ENCODE measurements around the gene S1PR5. TPM values are rescaled to one million over a fixed set of nuclear protein-coding genes. Genes with fewer than 3 reads are reported as not detected.

The S1PR5 gene
- total RNA-seq, 1 donor from 2014 or later: 0.83 TPM

DNA sequence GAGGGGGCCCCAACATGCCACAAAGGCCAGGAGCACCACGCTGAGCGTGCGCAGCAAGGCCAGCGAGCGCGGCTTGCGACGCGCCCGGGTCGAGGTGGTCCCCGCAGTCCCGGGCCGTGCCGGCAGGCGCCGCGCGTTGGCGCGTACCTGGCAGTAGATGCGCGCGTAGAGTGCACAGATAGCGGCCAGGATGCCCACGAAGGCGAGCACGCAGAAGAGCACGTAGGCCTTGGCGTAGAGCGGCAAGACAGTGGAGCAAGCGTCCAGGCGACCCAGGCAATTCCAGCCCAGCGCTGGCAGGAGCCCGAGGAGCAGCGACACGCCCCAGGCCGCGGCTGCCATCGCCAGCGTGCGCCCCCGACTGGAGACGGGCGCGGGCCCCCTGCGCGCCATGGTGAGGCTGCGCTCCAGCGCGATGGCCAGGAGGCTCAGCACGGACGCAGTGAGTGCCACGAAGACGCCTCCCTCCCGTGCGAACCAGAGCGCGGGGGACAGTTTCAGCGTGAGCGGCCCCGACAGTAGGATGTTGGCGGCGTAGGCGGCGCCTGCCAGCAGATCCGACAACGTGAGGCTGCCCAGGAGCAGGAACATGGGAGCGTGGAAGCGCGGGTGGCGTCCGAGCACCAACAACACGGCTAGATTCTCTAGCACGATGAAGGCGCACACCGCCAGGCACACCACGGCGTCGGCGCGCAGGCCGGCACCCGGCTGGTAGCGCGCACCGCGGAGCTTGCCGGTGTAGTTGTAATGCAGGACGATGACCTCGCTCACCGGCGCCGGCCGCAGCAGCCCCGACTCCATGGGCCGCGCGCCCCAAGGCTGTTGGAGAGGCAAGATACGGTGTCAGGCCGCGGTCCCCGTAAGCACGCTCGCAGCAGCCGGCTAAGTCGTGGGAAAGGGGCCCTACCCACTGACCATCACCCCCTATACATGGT lies 2.8 kb downstream of the S1PR5 start:
- H3K36me3 Mint-ChIP-seq (ENCODE audit: unreplicated experiment): peaks cover 2% of the 10 kb centered on the region
- no peak overlapping the region for H3K4me3 Mint-ChIP-seq (ENCODE audit: unreplicated experiment)
- TF ChIP-seq, protein P1, sequence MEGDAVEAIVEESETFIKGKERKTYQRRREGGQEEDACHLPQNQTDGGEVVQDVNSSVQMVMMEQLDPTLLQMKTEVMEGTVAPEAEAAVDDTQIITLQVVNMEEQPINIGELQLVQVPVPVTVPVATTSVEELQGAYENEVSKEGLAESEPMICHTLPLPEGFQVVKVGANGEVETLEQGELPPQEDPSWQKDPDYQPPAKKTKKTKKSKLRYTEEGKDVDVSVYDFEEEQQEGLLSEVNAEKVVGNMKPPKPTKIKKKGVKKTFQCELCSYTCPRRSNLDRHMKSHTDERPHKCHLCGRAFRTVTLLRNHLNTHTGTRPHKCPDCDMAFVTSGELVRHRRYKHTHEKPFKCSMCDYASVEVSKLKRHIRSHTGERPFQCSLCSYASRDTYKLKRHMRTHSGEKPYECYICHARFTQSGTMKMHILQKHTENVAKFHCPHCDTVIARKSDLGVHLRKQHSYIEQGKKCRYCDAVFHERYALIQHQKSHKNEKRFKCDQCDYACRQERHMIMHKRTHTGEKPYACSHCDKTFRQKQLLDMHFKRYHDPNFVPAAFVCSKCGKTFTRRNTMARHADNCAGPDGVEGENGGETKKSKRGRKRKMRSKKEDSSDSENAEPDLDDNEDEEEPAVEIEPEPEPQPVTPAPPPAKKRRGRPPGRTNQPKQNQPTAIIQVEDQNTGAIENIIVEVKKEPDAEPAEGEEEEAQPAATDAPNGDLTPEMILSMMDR (IDR thresholded peaks at IDR 0.05): no peak
- H3K9me3 Mint-ChIP-seq (ENCODE audit: unreplicated experiment): no peaks in the 10 kb centered on the region
- H3K4me1 Mint-ChIP-seq (ENCODE audit: unreplicated experiment): peaks cover 31% of the 10 kb centered on the region
- H3K27ac Mint-ChIP-seq (ENCODE audit: unreplicated experiment): no peak overlapping the region
- no peaks in the 10 kb centered on the region for H3K27me3 Mint-ChIP-seq (ENCODE audit: unreplicated experiment)
- DNase-seq (ENCODE audit: extremely low spot score, unreplicated experiment): no peak

DNA sequence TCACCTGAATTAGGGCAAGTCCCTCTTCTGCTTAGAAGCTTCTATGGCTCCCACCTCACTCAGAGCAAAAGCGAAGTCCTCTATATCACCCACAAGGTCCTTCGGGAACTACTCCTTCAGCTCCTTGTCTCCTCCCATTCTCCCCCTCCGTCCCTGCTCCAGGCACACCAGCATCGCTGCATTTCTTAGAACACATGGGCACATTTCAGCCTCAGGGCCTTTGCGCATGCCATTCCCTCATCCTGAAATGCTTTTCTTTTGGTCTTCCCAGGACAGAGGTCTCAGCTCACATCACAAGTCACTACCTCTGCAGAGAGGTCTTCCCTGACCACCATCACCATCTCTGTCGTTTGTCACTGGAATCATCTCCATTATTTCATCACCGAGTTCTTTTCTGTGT lies 4.0 kb downstream of the S1PR5 start:
- no peak overlapping the region for H3K4me3 Mint-ChIP-seq (ENCODE audit: unreplicated experiment)
- no peak overlapping the region for H3K27ac Mint-ChIP-seq (ENCODE audit: unreplicated experiment)
- TF ChIP-seq, protein P1 (IDR thresholded peaks at IDR 0.05): no peak
- no peak for DNase-seq (ENCODE audit: extremely low spot score, unreplicated experiment)
- H3K9me3 Mint-ChIP-seq (ENCODE audit: unreplicated experiment): no peaks in the 10 kb centered on the region
- no peaks in the 10 kb centered on the region for H3K27me3 Mint-ChIP-seq (ENCODE audit: unreplicated experiment)
- H3K36me3 Mint-ChIP-seq (ENCODE audit: unreplicated experiment): peaks cover 2% of the 10 kb centered on the region
- H3K4me1 Mint-ChIP-seq (ENCODE audit: unreplicated experiment): peaks cover 21% of the 10 kb centered on the region

DNA sequence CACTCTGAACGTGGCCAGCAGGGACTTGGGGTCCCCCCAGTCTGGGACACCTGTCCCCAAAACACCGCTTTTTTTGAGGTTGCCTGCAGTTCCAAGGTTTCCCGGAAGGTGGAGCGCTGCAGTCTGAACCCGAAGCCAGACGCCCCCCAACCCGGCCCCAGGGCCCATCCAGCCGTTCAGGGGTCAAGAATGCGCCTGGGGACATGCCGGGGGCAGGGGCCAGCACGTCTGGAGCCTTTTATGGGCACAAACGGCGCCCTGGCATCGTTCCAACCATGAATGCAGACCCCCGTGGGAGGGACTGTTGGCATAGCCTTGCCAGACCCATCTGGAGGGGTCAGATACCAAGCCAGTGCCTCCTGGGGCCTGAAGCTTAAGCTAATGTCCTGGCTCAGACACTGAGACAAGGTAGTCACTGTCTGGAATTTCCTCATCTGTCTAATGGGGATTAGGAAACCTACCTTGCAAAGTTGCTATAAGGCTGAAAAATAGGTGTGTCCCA lies 6.9 kb downstream of the S1PR5 start:
- Mint-ChIP-seq H3K36me3 (ENCODE audit: unreplicated experiment) (peaks cover 2% of the 10 kb centered on the region), H3K4me3 (ENCODE audit: unreplicated experiment) (no peak overlapping the region), H3K9me3 (ENCODE audit: unreplicated experiment) (no peaks in the 10 kb centered on the region), H3K4me1 (ENCODE audit: unreplicated experiment) (peaks cover 8% of the 10 kb centered on the region), H3K27me3 (ENCODE audit: unreplicated experiment) (no peaks in the 10 kb centered on the region), H3K27ac (ENCODE audit: unreplicated experiment) (no peak overlapping the region)
- TF ChIP-seq, protein P1 (IDR thresholded peaks at IDR 0.05): peak; percentile 78
- DNase-seq (ENCODE audit: extremely low spot score, unreplicated experiment): peak; percentile 86

DNA sequence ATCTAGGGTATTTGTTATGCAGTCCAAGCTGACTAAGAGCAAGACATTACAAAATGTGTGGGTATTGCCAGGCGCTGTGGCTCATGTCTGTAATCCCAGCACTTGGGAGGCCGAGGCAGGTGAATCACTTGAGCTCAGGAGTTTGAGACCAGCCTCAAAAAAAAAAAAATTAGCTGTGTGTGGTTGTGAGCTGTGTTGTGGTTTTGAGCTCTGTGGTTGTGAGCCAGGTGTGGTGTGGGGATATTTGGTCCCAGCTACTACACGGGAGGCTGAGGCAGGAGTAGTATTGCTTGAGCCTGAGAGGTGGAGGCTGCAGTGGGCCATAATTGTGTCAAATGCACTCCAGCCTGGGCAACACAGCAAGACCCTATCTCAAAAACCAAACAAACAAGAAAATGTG lies 8.5 kb downstream of the S1PR5 start:
- DNase-seq (ENCODE audit: extremely low spot score, unreplicated experiment): no peak
- H3K4me3 Mint-ChIP-seq (ENCODE audit: unreplicated experiment): no peak overlapping the region
- H3K9me3 Mint-ChIP-seq (ENCODE audit: unreplicated experiment): no peaks in the 10 kb centered on the region
- H3K36me3 Mint-ChIP-seq (ENCODE audit: unreplicated experiment): peaks cover 2% of the 10 kb centered on the region
- H3K27ac Mint-ChIP-seq (ENCODE audit: unreplicated experiment): no peak overlapping the region
- TF ChIP-seq, protein P1 (IDR thresholded peaks at IDR 0.05): no peak
- H3K4me1 Mint-ChIP-seq (ENCODE audit: unreplicated experiment): peaks cover 8% of the 10 kb centered on the region
- no peaks in the 10 kb centered on the region for H3K27me3 Mint-ChIP-seq (ENCODE audit: unreplicated experiment)

DNA sequence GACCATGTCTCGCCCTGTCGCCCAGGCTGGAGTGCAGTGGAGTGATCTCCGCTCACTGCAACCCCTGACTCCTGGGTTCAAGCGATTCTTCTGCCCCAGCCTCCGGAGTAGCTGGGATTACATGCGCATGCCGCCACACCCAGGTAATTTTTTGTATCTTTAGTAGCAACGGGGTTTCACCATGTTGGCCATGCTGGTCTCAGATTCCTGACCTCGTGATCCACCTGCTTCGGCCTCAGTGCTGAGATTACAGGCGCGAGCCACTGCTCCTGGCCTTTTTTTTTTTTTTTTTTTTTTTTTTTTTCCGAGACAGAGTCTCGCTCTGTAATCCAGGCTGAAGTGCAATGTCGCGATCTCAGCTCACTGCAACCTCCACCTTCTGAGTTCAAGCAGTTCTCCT lies 9.2 kb downstream of the S1PR5 start:
- Mint-ChIP-seq H3K4me3 (ENCODE audit: unreplicated experiment) (no peak overlapping the region), H3K9me3 (ENCODE audit: unreplicated experiment) (no peaks in the 10 kb centered on the region), H3K27me3 (ENCODE audit: unreplicated experiment) (no peaks in the 10 kb centered on the region), H3K36me3 (ENCODE audit: unreplicated experiment) (no peaks in the 10 kb centered on the region), H3K4me1 (ENCODE audit: unreplicated experiment) (peaks cover 11% of the 10 kb centered on the region), H3K27ac (ENCODE audit: unreplicated experiment) (no peak overlapping the region)
- no peak for DNase-seq (ENCODE audit: extremely low spot score, unreplicated experiment)
- TF ChIP-seq, protein P1 (IDR thresholded peaks at IDR 0.05): no peak

Measured in osteocyte (in vitro differentiated cells).